SK-N-SH (cell line): Measurements from ENCODE around the gene PDE11A.

Experiments
- CTCF ChIP-seq: fragments of 200-600 bp; sonication (generic); IDR thresholded peaks from 2 replicates; pipeline ENCODE4 v1.6.1; 2017; ENCODE audit warnings: antibody characterized with exemption, mild to moderate bottlenecking, moderate library complexity
- EZH2phosphoT487 ChIP-seq: fragments of 200-600 bp; sonication (generic); IDR thresholded peaks from 2 replicates; pipeline ENCODE4 v1.6.1; 2017; ENCODE audit warnings: low read depth, mixed run types, mild to moderate bottlenecking, antibody characterized with exemption, moderate library complexity, borderline replicate concordance
- FOSL2 ChIP-seq: IDR thresholded peaks from 2 replicates; pipeline ENCODE4 v1.4.0; 2012; ENCODE audit warnings: low read depth, mild to moderate bottlenecking, moderate library complexity, borderline replicate concordance
- GABPA ChIP-seq: IDR thresholded peaks from 2 replicates; pipeline ENCODE4 v1.4.0; 2012; ENCODE audit warnings: low read depth, mild to moderate bottlenecking
- MXI1 ChIP-seq: IDR thresholded peaks from 2 replicates; pipeline ENCODE4 v1.6.1; 2012; ENCODE audit warnings: mild to moderate bottlenecking, low read depth, low read length, improper control_type of control experiment
- NFIC ChIP-seq: IDR thresholded peaks from 2 replicates; pipeline ENCODE4 v1.4.0; 2012; ENCODE audit warnings: borderline replicate concordance
- POLR2AphosphoS5 ChIP-seq: IDR thresholded peaks from 2 replicates; pipeline ENCODE4 v1.6.1; 2012; ENCODE audit warnings: low read depth, low read length
- RFX5 ChIP-seq: IDR thresholded peaks from 2 replicates; pipeline ENCODE4 v1.6.1; 2012; ENCODE audit warnings: mild to moderate bottlenecking, improper control_type of control experiment, low read length
- RXRA ChIP-seq: IDR thresholded peaks from 2 replicates; pipeline ENCODE4 v1.4.0; 2012; ENCODE audit warnings: low read depth, mild to moderate bottlenecking, borderline replicate concordance
- SIN3A ChIP-seq: IDR thresholded peaks from 2 replicates; pipeline ENCODE4 v1.6.1; 2012; ENCODE audit warnings: low read depth, mild to moderate bottlenecking, low read length, moderate library complexity, borderline replicate concordance
- YY1 ChIP-seq: IDR thresholded peaks from 2 replicates; pipeline ENCODE4 v1.4.0; 2012; ENCODE audit warnings: low read depth, mild to moderate bottlenecking
- TF ChIP-seq, protein P1 (sequence below): IDR thresholded peaks from 2 replicates; pipeline ENCODE4 v1.4.0; 2012; ENCODE audit warnings: low read depth, borderline replicate concordance

- TF ChIP-seq MXI1 (no peak), CTCF (no peak), SIN3A (no peak), POLR2AphosphoS5 (no peak), RXRA (no peak), YY1 (no peak), GABPA (no peak), FOSL2 (no peak), EZH2phosphoT487 (no peak), RFX5 (no peak), NFIC (no peak)
- TF ChIP-seq, protein P1, sequence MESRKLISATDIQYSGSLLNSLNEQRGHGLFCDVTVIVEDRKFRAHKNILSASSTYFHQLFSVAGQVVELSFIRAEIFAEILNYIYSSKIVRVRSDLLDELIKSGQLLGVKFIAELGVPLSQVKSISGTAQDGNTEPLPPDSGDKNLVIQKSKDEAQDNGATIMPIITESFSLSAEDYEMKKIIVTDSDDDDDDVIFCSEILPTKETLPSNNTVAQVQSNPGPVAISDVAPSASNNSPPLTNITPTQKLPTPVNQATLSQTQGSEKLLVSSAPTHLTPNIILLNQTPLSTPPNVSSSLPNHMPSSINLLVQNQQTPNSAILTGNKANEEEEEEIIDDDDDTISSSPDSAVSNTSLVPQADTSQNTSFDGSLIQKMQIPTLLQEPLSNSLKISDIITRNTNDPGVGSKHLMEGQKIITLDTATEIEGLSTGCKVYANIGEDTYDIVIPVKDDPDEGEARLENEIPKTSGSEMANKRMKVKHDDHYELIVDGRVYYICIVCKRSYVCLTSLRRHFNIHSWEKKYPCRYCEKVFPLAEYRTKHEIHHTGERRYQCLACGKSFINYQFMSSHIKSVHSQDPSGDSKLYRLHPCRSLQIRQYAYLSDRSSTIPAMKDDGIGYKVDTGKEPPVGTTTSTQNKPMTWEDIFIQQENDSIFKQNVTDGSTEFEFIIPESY, result no peak
Observed at GRCh38 chr2:177635696-177636095, 436.9 kb downstream of the PDE11A start.
